GM12878 (cell line): ENCODE measurements around the gene KLF7.

ENCODE experiments used
- CBX5 ChIP-seq: sonication (generic); IDR thresholded peaks from 2 replicates; pipeline ENCODE4 v1.6.1; 2016; ENCODE audit warnings: low read depth, moderate library complexity, mild to moderate bottlenecking, inconsistent platforms
- CEBPB ChIP-seq, 2 experiments: fragments of 150-350 bp in 1 of 2; IDR thresholded peaks; 2 replicates each; pipeline ENCODE4 v1.6.1; 2012 to 2014; ENCODE audit warnings: low read depth in 2 of 2, low read length in 2 of 2, borderline replicate concordance in 1 of 2, inconsistent platforms in 1 of 2
- CTCF ChIP-seq, 3 experiments: IDR thresholded peaks in 2 of 3; conservative IDR thresholded peaks in 1 of 3; 2 replicates each; pipeline ENCODE4 v1.5.1; 2011; ENCODE audit warnings: low read depth in 3 of 3, low read length in 3 of 3, mild to moderate bottlenecking in 3 of 3, control low read depth in 2 of 3, moderate library complexity in 2 of 3, inconsistent platforms in 1 of 3, mixed read lengths in 1 of 3; ENCODE audit not compliant: control insufficient read depth in 2 of 3, insufficient read depth in 1 of 3; ENCODE audit errors: extremely low read depth in 1 of 3
- ELK1 ChIP-seq: IDR thresholded peaks from 2 replicates; pipeline ENCODE4 v1.6.1; 2012; ENCODE audit warnings: low read depth, low read length, improper control_type of control experiment
- ETV6 ChIP-seq, 2 experiments: fragments of 450-650 bp in 1 of 2; IDR thresholded peaks in 1 of 2; conservative IDR thresholded peaks in 1 of 2; 2 replicates each; pipeline ENCODE4 v1.6.1; 2014; ENCODE audit warnings: antibody characterized with exemption in 1 of 2, borderline replicate concordance in 1 of 2, low read depth in 1 of 2, mild to moderate bottlenecking in 1 of 2, moderate library complexity in 1 of 2
- EZH2 ChIP-seq: IDR thresholded peaks from 2 replicates; pipeline ENCODE4 v1.6.1; 2012; ENCODE audit warnings: low read depth, mild to moderate bottlenecking, control low read depth, inconsistent platforms, low read length, borderline replicate concordance; ENCODE audit not compliant: control insufficient read depth
- HDAC2 ChIP-seq: fragments of 200-600 bp; sonication (generic); IDR thresholded peaks from 2 replicates; pipeline ENCODE4 v1.6.1; 2017
- NRF1 ChIP-seq: conservative IDR thresholded peaks from 2 replicates; pipeline ENCODE4 v1.6.1; 2011; ENCODE audit warnings: mild to moderate bottlenecking, low read depth, low read length, improper control_type of control experiment
- PKNOX1 ChIP-seq: fragments of 450-650 bp; IDR thresholded peaks from 2 replicates; pipeline ENCODE4 v1.6.1; 2016; ENCODE audit warnings: mild to moderate bottlenecking
- POLR2AphosphoS5 ChIP-seq: IDR thresholded peaks from 2 replicates; pipeline ENCODE4 v1.6.1; 2011; ENCODE audit warnings: mild to moderate bottlenecking, low read length, inconsistent platforms
- SP1 ChIP-seq: IDR thresholded peaks from one replicate; pipeline ENCODE4 v1.6.1; 2011; ENCODE audit warnings: low read depth, low read length
- TCF12 ChIP-seq: IDR thresholded peaks from 2 replicates; pipeline ENCODE4 v1.6.1; 2011; ENCODE audit warnings: low read depth, mild to moderate bottlenecking, low read length
- YY1 ChIP-seq: IDR thresholded peaks from 2 replicates; pipeline ENCODE4 v1.6.1; 2011; ENCODE audit warnings: low read depth, mild to moderate bottlenecking, low read length
- ZBTB33 ChIP-seq: fragments of 450-650 bp; IDR thresholded peaks from 2 replicates; pipeline ENCODE4 v1.6.1; 2017; ENCODE audit warnings: mild to moderate bottlenecking

GRCh38 chr2:207137596-207138337, 28.0 kb downstream of the KLF7 start:
- TF ChIP-seq TCF12 (no peak), CEBPB (IDR thresholded peaks at IDR 0.05; ENCODE audit: borderline replicate concordance in 1 of 2, low read depth in 2 of 2, low read length in 2 of 2) (no peak), YY1 (no peak), NRF1 (no peak), ETV6 (conservative IDR thresholded peaks at IDR 0.05 in 1 of 2, IDR thresholded peaks at IDR 0.05 in 1 of 2; ENCODE audit: borderline replicate concordance in 1 of 2, low read depth in 1 of 2) (no peak), CTCF (IDR thresholded peaks at IDR 0.05 in 2 of 3, conservative IDR thresholded peaks at IDR 0.05 in 1 of 3; ENCODE audit: control insufficient read depth in 2 of 3, extremely low read depth in 1 of 3, insufficient read depth in 1 of 3, low read depth in 3 of 3, low read length in 3 of 3) (no peak), POLR2AphosphoS5 (no peak), PKNOX1 (no peak), ZBTB33 (no peak), EZH2 (no peak), HDAC2 (no peak), CBX5 (no peak), SP1 (no peak), ELK1 (no peak)
